ENCODE data around the gene LYZL4. TPM values are rescaled to one million over a fixed set of nuclear protein-coding genes. Genes with fewer than 3 reads are reported as not detected.

The LYZL4 gene
- total and polyA plus RNA-seq, 2 of the 13 experiments (the other 11 are each of a cell fraction or from before 2014, with no cell fraction given), result not detected

DNA sequence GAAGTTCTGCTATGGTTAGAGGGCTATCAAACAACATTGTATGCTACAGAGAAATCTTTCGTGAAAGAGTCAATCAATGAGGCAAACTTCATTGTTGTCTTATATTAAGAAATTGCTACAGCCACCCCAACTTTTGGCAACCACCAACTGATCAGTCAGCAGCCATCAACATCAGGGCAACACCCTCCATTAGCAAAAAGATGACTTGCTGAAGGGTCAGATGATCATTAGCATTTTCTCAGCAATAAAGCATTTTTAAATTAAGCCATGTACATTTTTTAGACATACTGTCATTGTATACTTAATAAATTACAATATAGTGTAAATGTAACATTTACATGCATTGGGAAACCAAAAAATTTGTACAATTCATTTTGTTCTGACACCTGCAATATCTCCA, 53.1 kb downstream of the LYZL4 start (continued):
- no peak for TF ChIP-seq GATAD2A (CRISPR knock-in tag; IDR thresholded peaks at IDR 0.05)
- TF ChIP-seq, protein P1, sequence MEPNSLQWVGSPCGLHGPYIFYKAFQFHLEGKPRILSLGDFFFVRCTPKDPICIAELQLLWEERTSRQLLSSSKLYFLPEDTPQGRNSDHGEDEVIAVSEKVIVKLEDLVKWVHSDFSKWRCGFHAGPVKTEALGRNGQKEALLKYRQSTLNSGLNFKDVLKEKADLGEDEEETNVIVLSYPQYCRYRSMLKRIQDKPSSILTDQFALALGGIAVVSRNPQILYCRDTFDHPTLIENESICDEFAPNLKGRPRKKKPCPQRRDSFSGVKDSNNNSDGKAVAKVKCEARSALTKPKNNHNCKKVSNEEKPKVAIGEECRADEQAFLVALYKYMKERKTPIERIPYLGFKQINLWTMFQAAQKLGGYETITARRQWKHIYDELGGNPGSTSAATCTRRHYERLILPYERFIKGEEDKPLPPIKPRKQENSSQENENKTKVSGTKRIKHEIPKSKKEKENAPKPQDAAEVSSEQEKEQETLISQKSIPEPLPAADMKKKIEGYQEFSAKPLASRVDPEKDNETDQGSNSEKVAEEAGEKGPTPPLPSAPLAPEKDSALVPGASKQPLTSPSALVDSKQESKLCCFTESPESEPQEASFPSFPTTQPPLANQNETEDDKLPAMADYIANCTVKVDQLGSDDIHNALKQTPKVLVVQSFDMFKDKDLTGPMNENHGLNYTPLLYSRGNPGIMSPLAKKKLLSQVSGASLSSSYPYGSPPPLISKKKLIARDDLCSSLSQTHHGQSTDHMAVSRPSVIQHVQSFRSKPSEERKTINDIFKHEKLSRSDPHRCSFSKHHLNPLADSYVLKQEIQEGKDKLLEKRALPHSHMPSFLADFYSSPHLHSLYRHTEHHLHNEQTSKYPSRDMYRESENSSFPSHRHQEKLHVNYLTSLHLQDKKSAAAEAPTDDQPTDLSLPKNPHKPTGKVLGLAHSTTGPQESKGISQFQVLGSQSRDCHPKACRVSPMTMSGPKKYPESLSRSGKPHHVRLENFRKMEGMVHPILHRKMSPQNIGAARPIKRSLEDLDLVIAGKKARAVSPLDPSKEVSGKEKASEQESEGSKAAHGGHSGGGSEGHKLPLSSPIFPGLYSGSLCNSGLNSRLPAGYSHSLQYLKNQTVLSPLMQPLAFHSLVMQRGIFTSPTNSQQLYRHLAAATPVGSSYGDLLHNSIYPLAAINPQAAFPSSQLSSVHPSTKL (CRISPR knock-in tag; IDR thresholded peaks at IDR 0.05), result no peak
- TF ChIP-seq, protein P2, sequence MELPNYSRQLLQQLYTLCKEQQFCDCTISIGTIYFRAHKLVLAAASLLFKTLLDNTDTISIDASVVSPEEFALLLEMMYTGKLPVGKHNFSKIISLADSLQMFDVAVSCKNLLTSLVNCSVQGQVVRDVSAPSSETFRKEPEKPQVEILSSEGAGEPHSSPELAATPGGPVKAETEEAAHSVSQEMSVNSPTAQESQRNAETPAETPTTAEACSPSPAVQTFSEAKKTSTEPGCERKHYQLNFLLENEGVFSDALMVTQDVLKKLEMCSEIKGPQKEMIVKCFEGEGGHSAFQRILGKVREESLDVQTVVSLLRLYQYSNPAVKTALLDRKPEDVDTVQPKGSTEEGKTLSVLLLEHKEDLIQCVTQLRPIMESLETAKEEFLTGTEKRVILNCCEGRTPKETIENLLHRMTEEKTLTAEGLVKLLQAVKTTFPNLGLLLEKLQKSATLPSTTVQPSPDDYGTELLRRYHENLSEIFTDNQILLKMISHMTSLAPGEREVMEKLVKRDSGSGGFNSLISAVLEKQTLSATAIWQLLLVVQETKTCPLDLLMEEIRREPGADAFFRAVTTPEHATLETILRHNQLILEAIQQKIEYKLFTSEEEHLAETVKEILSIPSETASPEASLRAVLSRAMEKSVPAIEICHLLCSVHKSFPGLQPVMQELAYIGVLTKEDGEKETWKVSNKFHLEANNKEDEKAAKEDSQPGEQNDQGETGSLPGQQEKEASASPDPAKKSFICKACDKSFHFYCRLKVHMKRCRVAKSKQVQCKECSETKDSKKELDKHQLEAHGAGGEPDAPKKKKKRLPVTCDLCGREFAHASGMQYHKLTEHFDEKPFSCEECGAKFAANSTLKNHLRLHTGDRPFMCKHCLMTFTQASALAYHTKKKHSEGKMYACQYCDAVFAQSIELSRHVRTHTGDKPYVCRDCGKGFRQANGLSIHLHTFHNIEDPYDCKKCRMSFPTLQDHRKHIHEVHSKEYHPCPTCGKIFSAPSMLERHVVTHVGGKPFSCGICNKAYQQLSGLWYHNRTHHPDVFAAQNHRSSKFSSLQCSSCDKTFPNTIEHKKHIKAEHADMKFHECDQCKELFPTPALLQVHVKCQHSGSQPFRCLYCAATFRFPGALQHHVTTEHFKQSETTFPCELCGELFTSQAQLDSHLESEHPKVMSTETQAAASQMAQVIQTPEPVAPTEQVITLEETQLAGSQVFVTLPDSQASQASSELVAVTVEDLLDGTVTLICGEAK (IDR thresholded peaks at IDR 0.05), result no peak
- TF ChIP-seq, protein P2 (CRISPR knock-in tag; IDR thresholded peaks at IDR 0.05), result no peak
- TF ChIP-seq, protein P3, sequence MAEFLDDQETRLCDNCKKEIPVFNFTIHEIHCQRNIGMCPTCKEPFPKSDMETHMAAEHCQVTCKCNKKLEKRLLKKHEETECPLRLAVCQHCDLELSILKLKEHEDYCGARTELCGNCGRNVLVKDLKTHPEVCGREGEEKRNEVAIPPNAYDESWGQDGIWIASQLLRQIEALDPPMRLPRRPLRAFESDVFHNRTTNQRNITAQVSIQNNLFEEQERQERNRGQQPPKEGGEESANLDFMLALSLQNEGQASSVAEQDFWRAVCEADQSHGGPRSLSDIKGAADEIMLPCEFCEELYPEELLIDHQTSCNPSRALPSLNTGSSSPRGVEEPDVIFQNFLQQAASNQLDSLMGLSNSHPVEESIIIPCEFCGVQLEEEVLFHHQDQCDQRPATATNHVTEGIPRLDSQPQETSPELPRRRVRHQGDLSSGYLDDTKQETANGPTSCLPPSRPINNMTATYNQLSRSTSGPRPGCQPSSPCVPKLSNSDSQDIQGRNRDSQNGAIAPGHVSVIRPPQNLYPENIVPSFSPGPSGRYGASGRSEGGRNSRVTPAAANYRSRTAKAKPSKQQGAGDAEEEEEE (CRISPR knock-in tag; IDR thresholded peaks at IDR 0.05; ENCODE audit: borderline replicate concordance), result no peak
- TF ChIP-seq CEBPG (CRISPR knock-in tag; IDR thresholded peaks at IDR 0.05), result no peak
- no peak for TF ChIP-seq MBD4 (IDR thresholded peaks at IDR 0.05; ENCODE audit: borderline replicate concordance, low read length)
- TF ChIP-seq, protein P4, sequence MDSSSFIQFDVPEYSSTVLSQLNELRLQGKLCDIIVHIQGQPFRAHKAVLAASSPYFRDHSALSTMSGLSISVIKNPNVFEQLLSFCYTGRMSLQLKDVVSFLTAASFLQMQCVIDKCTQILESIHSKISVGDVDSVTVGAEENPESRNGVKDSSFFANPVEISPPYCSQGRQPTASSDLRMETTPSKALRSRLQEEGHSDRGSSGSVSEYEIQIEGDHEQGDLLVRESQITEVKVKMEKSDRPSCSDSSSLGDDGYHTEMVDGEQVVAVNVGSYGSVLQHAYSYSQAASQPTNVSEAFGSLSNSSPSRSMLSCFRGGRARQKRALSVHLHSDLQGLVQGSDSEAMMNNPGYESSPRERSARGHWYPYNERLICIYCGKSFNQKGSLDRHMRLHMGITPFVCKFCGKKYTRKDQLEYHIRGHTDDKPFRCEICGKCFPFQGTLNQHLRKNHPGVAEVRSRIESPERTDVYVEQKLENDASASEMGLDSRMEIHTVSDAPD (CRISPR knock-in tag; IDR thresholded peaks at IDR 0.05), result no peak

All from HepG2 (cell line).